K562 (cell line): ENCODE data around the gene LMLN. TPM values are rescaled to one million over a fixed set of nuclear protein-coding genes. Genes with fewer than 3 reads are reported as not detected.

Source experiments
- ATAC-seq: fragments of 200-7000 bp; cut with Tn5 transposase; 3 replicates; pipeline ENCODE4 v1.9.1; 2020; ENCODE audit warnings: moderate library complexity
- BruUV-seq: library from RNA; stranded (reverse); fragments of 400-500 nt; replicated peaks from 2 replicates; lab custom pipeline; 2021; lab: Mats Ljungman, UMichigan
- CTCF ChIA-PET: fragments of 300-600 bp; formaldehyde crosslinking; extraction: SDS; loops from one replicate; lab custom pipeline; 2021; ENCODE audit warnings: low intra/inter-chr PET ratio; lab: Yijun Ruan, JAX
- POLR2A ChIA-PET: fragments of 300-600, 350-650 bp; sonication (Branson Sonifier 250); formaldehyde crosslinking; extraction: SDS; loops from one replicate; lab custom pipeline; 2021; ENCODE audit warnings: antibody characterized with exemption, inconsistent platforms; lab: Yijun Ruan, JAX
- DNase-seq, 4 experiments: peaks; one replicate each; pipeline versions ENCODE4 v3.0.0 to v3.0.0-alpha.2; 2011 to 2018; ENCODE audit warnings: low spot score in 3 of 4, mixed read lengths in 3 of 4; ENCODE audit errors: extremely low read depth in 1 of 4
- FAIRE-seq: peaks from 2 replicates; lab custom pipeline; 2011; peaks lifted over from hg19 to GRCh38; lab: Jason Lieb, UNC
- H2AFZ ChIP-seq: 2 replicates; pipeline ENCODE4 v1.6.0; 2011; ENCODE audit warnings: low read depth, low read length, control low read depth, inconsistent platforms
- H3K27ac ChIP-seq: fragments of 200-600 bp; 3 replicates; pipeline ENCODE4 v1.8.0; 2011; ENCODE audit warnings: low read depth, mild to moderate bottlenecking, control low read depth, inconsistent platforms, low read length, moderate library complexity, mixed read lengths; ENCODE audit errors: extremely low read depth
- H3K27me3 ChIP-seq, 2 experiments: fragments of 300-600 bp in 1 of 2; 2 replicates in 1 of 2; 3 replicates in 1 of 2; pipeline versions ENCODE4 v1.6.0 to v1.8.0; 2011; ENCODE audit warnings: inconsistent platforms in 2 of 2, low read length in 2 of 2, mild to moderate bottlenecking in 1 of 2, mixed read lengths in 1 of 2, moderate library complexity in 1 of 2; ENCODE audit not compliant: control insufficient read depth in 2 of 2, insufficient read depth in 2 of 2
- H3K36me3 ChIP-seq: fragments of 300-600 bp; 3 replicates; pipeline ENCODE4 v1.8.0; 2011; ENCODE audit warnings: mild to moderate bottlenecking, low read length, inconsistent platforms; ENCODE audit not compliant: control insufficient read depth, insufficient read depth
- H3K4me1 ChIP-seq, 2 experiments: fragments of 200-600 bp in 1 of 2; replicated peaks in 1 of 2; 2 replicates in 1 of 2; 3 replicates in 1 of 2; pipeline versions ENCODE4 v1.5.1 to v1.8.0; 2011; ENCODE audit warnings: inconsistent platforms in 2 of 2, low read length in 2 of 2, mild to moderate bottlenecking in 1 of 2, mixed read lengths in 1 of 2, moderate library complexity in 1 of 2; ENCODE audit not compliant: control insufficient read depth in 2 of 2, insufficient read depth in 2 of 2
- H3K4me2 ChIP-seq: 2 replicates; pipeline ENCODE4 v1.6.1; 2011; ENCODE audit warnings: low read length, control low read depth, inconsistent platforms, mixed read lengths; ENCODE audit not compliant: insufficient read depth
- H3K4me3 ChIP-seq: fragments of 200-600 bp; sonication (generic), shearing (Covaris generic); 2 replicates; pipeline ENCODE4 v1.5.1; 2016; ENCODE audit warnings: control low read depth, inconsistent platforms
- H3K79me2 ChIP-seq: fragments of 200-600 bp; 3 replicates; pipeline ENCODE4 v1.8.0; 2011; ENCODE audit warnings: low read length, inconsistent platforms; ENCODE audit not compliant: control insufficient read depth, insufficient read depth
- H3K9ac ChIP-seq, 2 experiments: 2 replicates each; pipeline versions ENCODE4 v1.6.0 to v1.6.1; 2011; ENCODE audit warnings: low read depth in 2 of 2, low read length in 2 of 2, control low read depth in 1 of 2, inconsistent platforms in 1 of 2, mild to moderate bottlenecking in 1 of 2, mixed read lengths in 1 of 2; ENCODE audit not compliant: insufficient read depth in 1 of 2
- H3K9me1 ChIP-seq: one replicate; pipeline ENCODE4 v1.6.0; 2011; ENCODE audit warnings: inconsistent platforms, mild to moderate bottlenecking, low read length, moderate library complexity; ENCODE audit not compliant: control insufficient read depth, insufficient read depth
- H3K9me3 ChIP-seq: replicated peaks from 2 replicates; pipeline ENCODE4 v1.5.1; 2011; ENCODE audit warnings: low read depth, low read length, inconsistent platforms; ENCODE audit not compliant: control insufficient read depth, insufficient read depth
- H4K20me1 ChIP-seq: replicated peaks from 2 replicates; pipeline ENCODE4 v1.6.1; 2011; ENCODE audit warnings: low read length, inconsistent platforms, mixed read lengths; ENCODE audit not compliant: control insufficient read depth, insufficient read depth
- NONO ChIP-seq, 2 experiments: fragments of 200-400 bp in 1 of 2; fragments of 450-650 bp in 1 of 2; formaldehyde crosslinking in 1 of 2; IDR thresholded peaks; 2 replicates each; pipeline ENCODE4 v1.6.1; 2017; ENCODE audit warnings: low read depth in 2 of 2, mild to moderate bottlenecking in 2 of 2, moderate library complexity in 2 of 2, low read length in 1 of 2
- NR2F6 ChIP-seq: fragments of 450-650 bp; formaldehyde crosslinking; IDR thresholded peaks from 2 replicates; pipeline ENCODE4 v1.4.0; 2020; ENCODE audit warnings: mild to moderate bottlenecking
- POLR3A ChIP-seq: IDR thresholded peaks from 2 replicates; pipeline ENCODE4 v1.6.1; 2011; ENCODE audit warnings: borderline replicate concordance, mild to moderate bottlenecking, moderate library complexity; ENCODE audit not compliant: insufficient read length, insufficient read depth; ENCODE audit errors: extremely low read depth
- TAF9B ChIP-seq: fragments of 450-650 bp; IDR thresholded peaks from 2 replicates; pipeline ENCODE4 v1.6.1; 2018; ENCODE audit warnings: mild to moderate bottlenecking; ENCODE audit not compliant: partially characterized antibody
- TFAM ChIP-seq: fragments of 250-450 bp; sonication (Bioruptor Pico); conservative IDR thresholded peaks from 2 replicates; pipeline ENCODE4 v1.5.0; 2021; ENCODE audit warnings: mild to moderate bottlenecking, moderate library complexity
- ZMIZ1 ChIP-seq, 2 experiments: fragments of 150-350 bp in 1 of 2; IDR thresholded peaks; 2 replicates each; pipeline ENCODE4 v1.6.1; 2012 to 2016; ENCODE audit warnings: low read depth in 2 of 2, low read length in 2 of 2, mild to moderate bottlenecking in 1 of 2, moderate library complexity in 1 of 2
- ZNF239 ChIP-seq: fragments of 250-450 bp; sonication (Bioruptor Pico); IDR thresholded peaks from 2 replicates; pipeline ENCODE4 v1.4.0; 2020; ENCODE audit warnings: mild to moderate bottlenecking
- WGBS: fragments of 100-300 bp; shearing (Covaris generic); methylation state at CpG from one replicate; pipeline ENCODE4 v1.1.6; 2016; ENCODE audit warnings: low coverage, mixed read lengths; ENCODE audit not compliant: insufficient coverage; ENCODE audit errors: missing lambda C conversion rate; 5-methylcytosine and 5-hydroxymethylcytosine counted together
- in situ Hi-C: fragments of 300-500 bp; cut with MboI; formaldehyde crosslinking; loops from 4 replicates; pipeline ENCODE4 v1.15.0; 2018; ENCODE audit warnings: inconsistent platforms, mixed read lengths
- intact Hi-C: fragments of 100-400 bp; cut with micrococcal nuclease; formaldehyde crosslinking; loops from 2 replicates; pipeline ENCODE4 v1.14.2; 2022
- polyA plus RNA-seq, 8 experiments: library from polyadenylated mRNA; depleted of rRNA in 4 of 8; stranded (reverse) in 5 of 8; unstranded in 3 of 8; fragments of >200 nt; fragmentation: Nextera tagmentation in 2 of 8; fragmentation: Illumina TruSeq in 1 of 8; extraction: Ambion mirVana in 2 of 8; extraction: Trizol in 1 of 8; gene quantifications; 2 replicates each; pipeline versions ENCODE4 v1.2.1 to v1.2.3, GENCODE V29; 2011 to 2014; ENCODE audit warnings: inconsistent platforms in 1 of 8, missing spikeins in 1 of 8
- total RNA-seq, 7 experiments: library from RNA; depleted of rRNA in 6 of 7; stranded (reverse); fragments of >200 nt in 6 of 7; fragmentation: Illumina TruSeq in 2 of 7; extraction: Trizol in 2 of 7; gene quantifications; 2 replicates each; pipeline versions ENCODE4 v1.2.1 to v1.2.3, GENCODE V29; 2011 to 2021; ENCODE audit warnings: low replicate concordance in 1 of 7
- TF ChIP-seq, protein P1 (sequence below): IDR thresholded peaks from 2 replicates; pipeline ENCODE4 v1.6.1; 2014; ENCODE audit warnings: antibody characterized with exemption

Gene LMLN
- total and polyA plus RNA-seq, 9 of the 15 experiments (the other 6 are each of a cell fraction or from before 2014, with no cell fraction given): 2.2 to 15.9 (median 6.9) TPM

DNA sequence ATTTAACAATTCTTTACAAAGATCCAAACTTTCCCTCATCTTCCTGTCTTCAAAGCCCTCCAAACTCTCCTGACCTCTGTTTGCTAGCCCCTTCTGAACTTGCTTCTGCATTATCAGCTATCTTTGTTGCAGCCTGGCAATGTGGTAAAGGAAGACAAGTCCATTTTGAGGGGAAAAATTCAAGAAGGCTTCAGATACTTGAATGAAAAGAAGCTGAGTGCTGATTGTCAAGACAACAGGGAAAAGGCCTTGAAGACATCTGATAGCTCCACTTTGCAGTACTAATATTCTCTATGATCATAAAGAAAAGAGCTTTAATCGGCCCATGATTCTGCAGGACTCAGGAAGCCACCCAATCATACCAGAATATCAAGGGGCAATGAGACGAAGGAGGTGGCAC lies 91.8 kb downstream of the LMLN start:
- H3K36me3 ChIP-seq: no peaks in the 10 kb centered on the region
- H3K79me2 ChIP-seq: no peaks in the 10 kb centered on the region
- 46% methylated on average over 2 of the region's 2 CpGs for WGBS
- no peaks in the 10 kb centered on the region for H3K9me1 ChIP-seq
- H3K9ac ChIP-seq: no peak overlapping the region
- no peaks in the 10 kb centered on the region; the same call in 1 of the 2 replicates for H3K9me3 ChIP-seq
- DNase-seq: no peak
- H3K27me3 ChIP-seq: no peaks in the 10 kb centered on the region
- no TSS peak for BruUV-seq
- H3K27ac ChIP-seq: no peak overlapping the region
- H3K4me2 ChIP-seq: no peak overlapping the region
- H3K4me3 ChIP-seq: no peak overlapping the region
- no peak for FAIRE-seq
- intact Hi-C loops: loop anchor here (5.0 kb wide), 1 partner anchor 145 kb away; no protein-coding TSS in a partner anchor
- H4K20me1 ChIP-seq: no peaks in the 10 kb centered on the region; the same call in 1 of the 2 replicates
- H2AFZ ChIP-seq: no peak overlapping the region
- ChIA-PET POLR2A (no interaction called here), CTCF (no interaction called here)
- no peak for ATAC-seq
- in situ Hi-C loops: no loop called here
- TF ChIP-seq POLR3A (no peak), TAF9B (no peak), ZNF239 (CRISPR knock-in tag) (no peak), NONO (IDR thresholded peaks at IDR 0.05; ENCODE audit: low read depth in 2 of 2, low read length in 1 of 2) (no peak), TFAM (no peak), NR2F6 (CRISPR knock-in tag) (no peak), ZMIZ1 (IDR thresholded peaks at IDR 0.05; ENCODE audit: low read depth in 2 of 2, low read length in 2 of 2) (no peak)
- TF ChIP-seq, protein P1, sequence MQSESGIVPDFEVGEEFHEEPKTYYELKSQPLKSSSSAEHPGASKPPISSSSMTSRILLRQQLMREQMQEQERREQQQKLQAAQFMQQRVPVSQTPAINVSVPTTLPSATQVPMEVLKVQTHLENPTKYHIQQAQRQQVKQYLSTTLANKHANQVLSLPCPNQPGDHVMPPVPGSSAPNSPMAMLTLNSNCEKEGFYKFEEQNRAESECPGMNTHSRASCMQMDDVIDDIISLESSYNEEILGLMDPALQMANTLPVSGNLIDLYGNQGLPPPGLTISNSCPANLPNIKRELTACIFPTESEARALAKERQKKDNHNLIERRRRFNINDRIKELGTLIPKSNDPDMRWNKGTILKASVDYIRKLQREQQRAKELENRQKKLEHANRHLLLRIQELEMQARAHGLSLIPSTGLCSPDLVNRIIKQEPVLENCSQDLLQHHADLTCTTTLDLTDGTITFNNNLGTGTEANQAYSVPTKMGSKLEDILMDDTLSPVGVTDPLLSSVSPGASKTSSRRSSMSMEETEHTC: no peak
- TF ChIP-seq, all 486 proteins: peak for 0
- H3K4me1 ChIP-seq: peaks cover 0 to 6% of the 10 kb centered on the region in 2 experiments; a peak in 3 of 5 replicates
